ENCODE results near the gene ATP13A1.
A peak's percentile ranks its signal among the peaks of the same experiment; 100 is the strongest.

- TF ChIP-seq SMC3 (IDR thresholded peaks at IDR 0.05; ENCODE audit: low read depth, low read length) (no peak), EP300 (IDR thresholded peaks at IDR 0.05; ENCODE audit: borderline replicate concordance in 1 of 2, low read depth in 1 of 2, low read length in 1 of 2) (peak in 1 of 2 experiments; percentile 23; a peak in 1 of 4 replicates), TEAD4 (IDR thresholded peaks at IDR 0.05; ENCODE audit: borderline replicate concordance, insufficient read depth) (no peak), POLR2AphosphoS5 (IDR thresholded peaks at IDR 0.05; ENCODE audit: low read depth, low read length) (no peak), RAD21 (IDR thresholded peaks at IDR 0.05; ENCODE audit: low read length) (no peak), CHD2 (IDR thresholded peaks at IDR 0.05; ENCODE audit: low read length, partially characterized antibody) (no peak), FOXJ3 (CRISPR knock-in tag; IDR thresholded peaks at IDR 0.05) (no peak), JUND (IDR thresholded peaks at IDR 0.05) (no peak)
- TF ChIP-seq, protein P1, sequence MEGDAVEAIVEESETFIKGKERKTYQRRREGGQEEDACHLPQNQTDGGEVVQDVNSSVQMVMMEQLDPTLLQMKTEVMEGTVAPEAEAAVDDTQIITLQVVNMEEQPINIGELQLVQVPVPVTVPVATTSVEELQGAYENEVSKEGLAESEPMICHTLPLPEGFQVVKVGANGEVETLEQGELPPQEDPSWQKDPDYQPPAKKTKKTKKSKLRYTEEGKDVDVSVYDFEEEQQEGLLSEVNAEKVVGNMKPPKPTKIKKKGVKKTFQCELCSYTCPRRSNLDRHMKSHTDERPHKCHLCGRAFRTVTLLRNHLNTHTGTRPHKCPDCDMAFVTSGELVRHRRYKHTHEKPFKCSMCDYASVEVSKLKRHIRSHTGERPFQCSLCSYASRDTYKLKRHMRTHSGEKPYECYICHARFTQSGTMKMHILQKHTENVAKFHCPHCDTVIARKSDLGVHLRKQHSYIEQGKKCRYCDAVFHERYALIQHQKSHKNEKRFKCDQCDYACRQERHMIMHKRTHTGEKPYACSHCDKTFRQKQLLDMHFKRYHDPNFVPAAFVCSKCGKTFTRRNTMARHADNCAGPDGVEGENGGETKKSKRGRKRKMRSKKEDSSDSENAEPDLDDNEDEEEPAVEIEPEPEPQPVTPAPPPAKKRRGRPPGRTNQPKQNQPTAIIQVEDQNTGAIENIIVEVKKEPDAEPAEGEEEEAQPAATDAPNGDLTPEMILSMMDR (IDR thresholded peaks at IDR 0.05): no peak
- TF ChIP-seq, protein P2, sequence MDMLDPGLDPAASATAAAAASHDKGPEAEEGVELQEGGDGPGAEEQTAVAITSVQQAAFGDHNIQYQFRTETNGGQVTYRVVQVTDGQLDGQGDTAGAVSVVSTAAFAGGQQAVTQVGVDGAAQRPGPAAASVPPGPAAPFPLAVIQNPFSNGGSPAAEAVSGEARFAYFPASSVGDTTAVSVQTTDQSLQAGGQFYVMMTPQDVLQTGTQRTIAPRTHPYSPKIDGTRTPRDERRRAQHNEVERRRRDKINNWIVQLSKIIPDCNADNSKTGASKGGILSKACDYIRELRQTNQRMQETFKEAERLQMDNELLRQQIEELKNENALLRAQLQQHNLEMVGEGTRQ (IDR thresholded peaks at IDR 0.05; ENCODE audit: borderline replicate concordance, low read depth, low read length): no peak
Measured at GRCh38 chr19:19642506-19643157, 20.8 kb downstream of the ATP13A1 start.
